ENCODE data around the gene TCF4.

Gene TCF4

GRCh38 chr18:55310863-55311262, 277.1 kb downstream of the TCF4 start:
- H3K36me3 ChIP-seq (ENCODE audit: control insufficient read depth in 1 of 2, insufficient read depth in 2 of 2, low read length in 2 of 2), result peaks cover 0 to 3% of the 10 kb centered on the region in 2 experiments
- no peak overlapping the region for H2BK12ac ChIP-seq (ENCODE audit: low read length)
- H4K91ac ChIP-seq (ENCODE audit: low read depth, low read length), result no peak overlapping the region
- H3K79me2 ChIP-seq (ENCODE audit: control insufficient read depth, insufficient read depth, low read length, poor library complexity), result no peaks in the 10 kb centered on the region
- DNase-seq, result no peak
- no peak overlapping the region for H2BK120ac ChIP-seq (ENCODE audit: insufficient read depth, low read length, poor library complexity)
- no peaks in the 10 kb centered on the region for H3K4me1 ChIP-seq (ENCODE audit: control insufficient read depth in 1 of 2, insufficient read depth in 2 of 2, low read length in 2 of 2)
- H3K27ac ChIP-seq (ENCODE audit: low read depth, low read length), result no peak overlapping the region
- no peak overlapping the region for H3K14ac ChIP-seq (ENCODE audit: low read length)
- H3K4me2 ChIP-seq (ENCODE audit: low read length), result no peak overlapping the region
- WGBS (ENCODE audit: extremely low coverage, insufficient coverage, insufficient read length), result no CpG with 5 or more reads among the region's 2 CpGs
- H3K4ac ChIP-seq (ENCODE audit: low read depth, low read length), result no peak overlapping the region
- H3K4me3 ChIP-seq (ENCODE audit: low read depth, low read length), result no peak overlapping the region
- no peaks in the 10 kb centered on the region for H3K9me3 ChIP-seq (ENCODE audit: insufficient read depth, low read depth, low read length)
- no peak overlapping the region for H4K8ac ChIP-seq (ENCODE audit: low read depth, low read length)
- no peaks in the 10 kb centered on the region for H3K27me3 ChIP-seq (ENCODE audit: insufficient read depth, low read length)
- H3K79me1 ChIP-seq (ENCODE audit: low read length), result no peaks in the 10 kb centered on the region
- H3K23ac ChIP-seq (ENCODE audit: low read length), result no peak overlapping the region
- H2AFZ ChIP-seq (ENCODE audit: insufficient read depth, low read length, poor library complexity), result no peak overlapping the region
- no peak overlapping the region for H2BK5ac ChIP-seq (ENCODE audit: low read depth, low read length, poor library complexity)
- H4K12ac ChIP-seq (ENCODE audit: low read depth, low read length), result no peak overlapping the region
- no peak overlapping the region for H2AK5ac ChIP-seq (ENCODE audit: low read length)
- H3K9ac ChIP-seq (ENCODE audit: low read length), result no peak overlapping the region
- no peak overlapping the region for H3K18ac ChIP-seq (ENCODE audit: low read length)

- no peak overlapping the region for H3K4ac ChIP-seq (ENCODE audit: low read depth, low read length)
- no peak overlapping the region for H3K27ac ChIP-seq (ENCODE audit: low read depth, low read length)
- WGBS (ENCODE audit: extremely low coverage, insufficient coverage, insufficient read length), result no CpG with 5 or more reads among the region's 4 CpGs
- H2BK120ac ChIP-seq (ENCODE audit: insufficient read depth, low read length, poor library complexity), result no peak overlapping the region
- H3K9me3 ChIP-seq (ENCODE audit: insufficient read depth, low read depth, low read length), result no peaks in the 10 kb centered on the region
- no peaks in the 10 kb centered on the region for H3K79me2 ChIP-seq (ENCODE audit: control insufficient read depth, insufficient read depth, low read length, poor library complexity)
- H2BK5ac ChIP-seq (ENCODE audit: low read depth, low read length, poor library complexity), result no peak overlapping the region
- no peak overlapping the region for H3K4me3 ChIP-seq (ENCODE audit: low read depth, low read length)
- H4K12ac ChIP-seq (ENCODE audit: low read depth, low read length), result no peak overlapping the region
- H2AK5ac ChIP-seq (ENCODE audit: low read length), result no peak overlapping the region
- H2AFZ ChIP-seq (ENCODE audit: insufficient read depth, low read length, poor library complexity), result no peak overlapping the region
- DNase-seq, result no peak
- H3K4me2 ChIP-seq (ENCODE audit: low read length), result no peak overlapping the region
- peaks cover 0 to 3% of the 10 kb centered on the region in 2 experiments for H3K36me3 ChIP-seq (ENCODE audit: control insufficient read depth in 1 of 2, insufficient read depth in 2 of 2, low read length in 2 of 2)
- no peaks in the 10 kb centered on the region for H3K4me1 ChIP-seq (ENCODE audit: control insufficient read depth in 1 of 2, insufficient read depth in 2 of 2, low read length in 2 of 2)
- H4K8ac ChIP-seq (ENCODE audit: low read depth, low read length), result no peak overlapping the region
- no peaks in the 10 kb centered on the region for H3K27me3 ChIP-seq (ENCODE audit: insufficient read depth, low read length)
- no peak overlapping the region for H3K18ac ChIP-seq (ENCODE audit: low read length)
- H3K14ac ChIP-seq (ENCODE audit: low read length), result no peak overlapping the region
- no peak overlapping the region for H2BK12ac ChIP-seq (ENCODE audit: low read length)
- H3K79me1 ChIP-seq (ENCODE audit: low read length), result no peaks in the 10 kb centered on the region
- H3K9ac ChIP-seq (ENCODE audit: low read length), result no peak overlapping the region
- no peak overlapping the region for H4K91ac ChIP-seq (ENCODE audit: low read depth, low read length)
- no peak overlapping the region for H3K23ac ChIP-seq (ENCODE audit: low read length)
These were observed 277.8 kb downstream of the TCF4 start for GRCh38 chr18:55310044-55310676.

DNA sequence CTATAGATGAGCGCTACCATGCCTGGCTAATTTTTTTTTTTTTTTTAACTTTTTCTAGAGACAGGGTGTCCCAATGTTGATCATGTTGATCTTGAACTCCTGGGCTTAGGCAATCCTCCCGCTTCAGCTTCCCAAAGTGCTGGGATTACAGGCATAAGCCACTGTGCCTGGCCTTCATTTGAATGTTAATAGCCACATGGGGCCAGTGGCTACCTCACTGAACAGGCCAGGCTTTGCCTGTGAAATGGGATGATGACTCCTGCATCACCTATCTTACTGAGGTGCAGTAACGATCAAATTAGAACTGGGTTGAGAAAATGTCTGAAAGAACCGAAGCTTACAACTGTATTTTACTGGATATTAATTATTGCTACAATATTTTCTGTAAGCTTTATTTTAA, 278.7 kb downstream of the TCF4 start:
- no peak overlapping the region for H2BK120ac ChIP-seq (ENCODE audit: insufficient read depth, low read length, poor library complexity)
- DNase-seq, result no peak
- H2AK5ac ChIP-seq (ENCODE audit: low read length), result no peak overlapping the region
- no peak overlapping the region for H2BK12ac ChIP-seq (ENCODE audit: low read length)
- peaks cover 0 to 3% of the 10 kb centered on the region in 2 experiments for H3K36me3 ChIP-seq (ENCODE audit: control insufficient read depth in 1 of 2, insufficient read depth in 2 of 2, low read length in 2 of 2)
- H3K4me3 ChIP-seq (ENCODE audit: low read depth, low read length), result no peak overlapping the region
- H3K27me3 ChIP-seq (ENCODE audit: insufficient read depth, low read length), result no peaks in the 10 kb centered on the region
- no peaks in the 10 kb centered on the region for H3K79me1 ChIP-seq (ENCODE audit: low read length)
- no peak overlapping the region for H4K8ac ChIP-seq (ENCODE audit: low read depth, low read length)
- no peak overlapping the region for H3K4me2 ChIP-seq (ENCODE audit: low read length)
- no peak overlapping the region for H3K14ac ChIP-seq (ENCODE audit: low read length)
- no peak overlapping the region for H4K12ac ChIP-seq (ENCODE audit: low read depth, low read length)
- no peak overlapping the region for H3K27ac ChIP-seq (ENCODE audit: low read depth, low read length)
- H3K18ac ChIP-seq (ENCODE audit: low read length), result no peak overlapping the region
- no peak overlapping the region for H3K9ac ChIP-seq (ENCODE audit: low read length)
- no peak overlapping the region for H4K91ac ChIP-seq (ENCODE audit: low read depth, low read length)
- WGBS (ENCODE audit: extremely low coverage, insufficient coverage, insufficient read length), result no CpG with 5 or more reads among the region's 4 CpGs
- no peaks in the 10 kb centered on the region for H3K79me2 ChIP-seq (ENCODE audit: control insufficient read depth, insufficient read depth, low read length, poor library complexity)
- H3K9me3 ChIP-seq (ENCODE audit: insufficient read depth, low read depth, low read length), result no peaks in the 10 kb centered on the region
- H2AFZ ChIP-seq (ENCODE audit: insufficient read depth, low read length, poor library complexity), result no peak overlapping the region
- no peaks in the 10 kb centered on the region for H3K4me1 ChIP-seq (ENCODE audit: control insufficient read depth in 1 of 2, insufficient read depth in 2 of 2, low read length in 2 of 2)
- no peak overlapping the region for H3K23ac ChIP-seq (ENCODE audit: low read length)
- H2BK5ac ChIP-seq (ENCODE audit: low read depth, low read length, poor library complexity), result no peak overlapping the region
- no peak overlapping the region for H3K4ac ChIP-seq (ENCODE audit: low read depth, low read length)

- no peak overlapping the region for H2AK5ac ChIP-seq (ENCODE audit: low read length)
- H3K9me3 ChIP-seq (ENCODE audit: insufficient read depth, low read depth, low read length), result no peaks in the 10 kb centered on the region
- no peaks in the 10 kb centered on the region for H3K27me3 ChIP-seq (ENCODE audit: insufficient read depth, low read length)
- no peak overlapping the region for H2BK120ac ChIP-seq (ENCODE audit: insufficient read depth, low read length, poor library complexity)
- H3K79me1 ChIP-seq (ENCODE audit: low read length), result no peaks in the 10 kb centered on the region
- H3K36me3 ChIP-seq (ENCODE audit: control insufficient read depth in 1 of 2, insufficient read depth in 2 of 2, low read length in 2 of 2), result peaks cover 0 to 3% of the 10 kb centered on the region in 2 experiments
- H3K4me1 ChIP-seq (ENCODE audit: control insufficient read depth in 1 of 2, insufficient read depth in 2 of 2, low read length in 2 of 2), result peaks cover 0 to under 1% of the 10 kb centered on the region in 2 experiments
- no peak for DNase-seq
- peak overlapping the region; percentile 69 for H3K23ac ChIP-seq (ENCODE audit: low read length)
- H2BK12ac ChIP-seq (ENCODE audit: low read length), result no peak overlapping the region
- no peak overlapping the region for H3K4me3 ChIP-seq (ENCODE audit: low read depth, low read length)
- H3K14ac ChIP-seq (ENCODE audit: low read length), result no peak overlapping the region
- H3K4ac ChIP-seq (ENCODE audit: low read depth, low read length), result no peak overlapping the region
- no peaks in the 10 kb centered on the region for H3K79me2 ChIP-seq (ENCODE audit: control insufficient read depth, insufficient read depth, low read length, poor library complexity)
- H3K4me2 ChIP-seq (ENCODE audit: low read length), result no peak overlapping the region
- no peak overlapping the region for H2AFZ ChIP-seq (ENCODE audit: insufficient read depth, low read length, poor library complexity)
- H3K18ac ChIP-seq (ENCODE audit: low read length), result no peak overlapping the region
- WGBS (ENCODE audit: extremely low coverage, insufficient coverage, insufficient read length), result no CpG with 5 or more reads among the region's 3 CpGs
- H2BK5ac ChIP-seq (ENCODE audit: low read depth, low read length, poor library complexity), result no peak overlapping the region
- H4K91ac ChIP-seq (ENCODE audit: low read depth, low read length), result no peak overlapping the region
- H3K9ac ChIP-seq (ENCODE audit: low read length), result no peak overlapping the region
- H4K8ac ChIP-seq (ENCODE audit: low read depth, low read length), result no peak overlapping the region
- no peak overlapping the region for H3K27ac ChIP-seq (ENCODE audit: low read depth, low read length)
- no peak overlapping the region for H4K12ac ChIP-seq (ENCODE audit: low read depth, low read length)
These were observed 280.5 kb downstream of the TCF4 start for GRCh38 chr18:55307505-55307904.

All from trophoblast cell (in vitro differentiated cells and primary cell).